Limb (tissue), 2 donors: ENCODE measurements around the gene CPT2.
"Not testable (repeated sequence)": the region's sequence is repeated elsewhere in the genome, so short reads cannot be mapped to it uniquely, and the experiment has no call there.

Experiments
- DNase-seq, 2 donors: peaks; one replicate each; pipeline ENCODE4 v3.0.0-alpha.2; 2016; ENCODE audit errors: extremely low spot score in 2 of 2

Gene CPT2

GRCh38 chr1:53182111-53182593 lies 14.5 kb upstream of the CPT2 start:
- peak; percentile 68 to 86 for DNase-seq

DNA sequence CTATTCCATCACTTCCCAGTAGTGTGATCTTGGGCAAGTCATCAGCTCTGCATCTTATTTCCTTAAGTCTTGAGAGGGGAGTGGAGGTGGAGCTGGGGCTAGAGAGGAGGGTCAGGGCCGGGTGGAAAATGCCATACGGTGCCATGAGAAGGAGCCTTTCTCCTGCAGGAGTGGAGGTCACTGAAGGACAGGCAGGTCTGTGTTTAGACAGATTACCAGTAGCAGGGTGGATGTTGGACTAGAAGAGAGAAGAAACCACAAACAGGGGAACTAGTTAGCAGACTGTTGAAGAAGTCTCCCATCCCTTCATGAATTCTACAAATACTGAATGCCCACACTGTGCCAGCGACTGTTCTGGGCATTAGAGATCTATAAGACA lies 13.9 kb upstream of the CPT2 start:
- DNase-seq, result no peak

- no peak for DNase-seq
These were observed 13.3 kb upstream of the CPT2 start for GRCh38 chr1:53183095-53183990.

DNA sequence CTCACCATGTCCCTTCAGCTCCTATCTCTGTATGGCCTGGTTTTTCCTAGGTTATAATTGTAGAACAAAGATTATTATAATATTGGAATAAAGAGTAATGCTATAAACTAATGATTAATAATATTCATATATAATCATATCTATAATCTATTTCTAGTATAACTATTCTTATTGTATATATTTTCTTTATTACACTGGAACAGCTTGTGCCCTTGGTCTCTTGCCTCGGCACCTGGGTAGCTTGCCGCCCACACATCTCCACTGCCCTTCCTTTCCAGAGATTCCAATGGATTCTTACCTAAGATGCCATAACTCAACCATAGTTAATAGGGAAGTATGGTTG lies 10.7 kb upstream of the CPT2 start:
- not testable (repeated sequence) for DNase-seq

- DNase-seq, result no peak
These were observed 10.1 kb upstream of the CPT2 start for GRCh38 chr1:53186533-53186932.

GRCh38 chr1:53187401-53187800 lies 9.2 kb upstream of the CPT2 start:
- DNase-seq, result no peak

DNA sequence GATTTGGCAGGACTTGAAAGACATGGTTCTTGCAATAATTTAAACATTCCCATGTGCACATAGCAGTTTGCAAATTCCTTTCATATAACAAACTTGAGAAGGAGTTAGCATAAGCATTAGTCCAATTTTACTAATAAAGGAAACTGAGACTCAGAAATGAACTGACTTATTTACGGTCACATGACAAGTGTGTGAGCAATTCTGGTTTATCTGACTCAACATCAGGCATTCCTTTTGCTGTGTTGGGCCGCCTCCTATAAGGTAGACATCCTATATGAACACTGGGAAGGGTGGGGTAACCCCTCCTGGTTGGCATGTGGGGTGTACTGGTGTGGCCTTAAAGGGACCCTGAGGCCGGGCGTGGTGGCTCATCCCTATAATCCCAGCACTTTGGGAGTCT lies 8.5 kb upstream of the CPT2 start:
- DNase-seq, result no peak

- DNase-seq, result no peak
These were observed 7.6 kb upstream of the CPT2 start for GRCh38 chr1:53189061-53189460.

DNA sequence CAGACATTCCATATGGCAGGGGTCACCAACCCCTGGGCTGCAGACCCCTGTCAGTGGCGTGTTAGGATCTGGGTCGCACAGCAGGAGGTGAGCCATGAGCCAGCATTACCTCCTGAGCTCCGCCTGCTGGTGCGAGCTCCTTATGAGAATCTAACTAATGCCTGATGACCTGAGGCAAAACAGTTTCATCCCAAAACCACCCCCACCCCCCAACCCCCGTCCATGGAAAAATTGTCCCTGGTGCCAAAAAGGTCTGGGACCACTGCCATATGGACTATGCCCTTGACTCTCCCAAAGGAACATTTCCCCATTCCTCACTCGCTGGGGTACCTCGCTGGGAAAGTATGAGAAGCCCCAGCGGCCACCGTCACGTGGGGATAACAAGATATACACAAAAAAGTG lies 6.4 kb upstream of the CPT2 start:
- no peak for DNase-seq

DNA sequence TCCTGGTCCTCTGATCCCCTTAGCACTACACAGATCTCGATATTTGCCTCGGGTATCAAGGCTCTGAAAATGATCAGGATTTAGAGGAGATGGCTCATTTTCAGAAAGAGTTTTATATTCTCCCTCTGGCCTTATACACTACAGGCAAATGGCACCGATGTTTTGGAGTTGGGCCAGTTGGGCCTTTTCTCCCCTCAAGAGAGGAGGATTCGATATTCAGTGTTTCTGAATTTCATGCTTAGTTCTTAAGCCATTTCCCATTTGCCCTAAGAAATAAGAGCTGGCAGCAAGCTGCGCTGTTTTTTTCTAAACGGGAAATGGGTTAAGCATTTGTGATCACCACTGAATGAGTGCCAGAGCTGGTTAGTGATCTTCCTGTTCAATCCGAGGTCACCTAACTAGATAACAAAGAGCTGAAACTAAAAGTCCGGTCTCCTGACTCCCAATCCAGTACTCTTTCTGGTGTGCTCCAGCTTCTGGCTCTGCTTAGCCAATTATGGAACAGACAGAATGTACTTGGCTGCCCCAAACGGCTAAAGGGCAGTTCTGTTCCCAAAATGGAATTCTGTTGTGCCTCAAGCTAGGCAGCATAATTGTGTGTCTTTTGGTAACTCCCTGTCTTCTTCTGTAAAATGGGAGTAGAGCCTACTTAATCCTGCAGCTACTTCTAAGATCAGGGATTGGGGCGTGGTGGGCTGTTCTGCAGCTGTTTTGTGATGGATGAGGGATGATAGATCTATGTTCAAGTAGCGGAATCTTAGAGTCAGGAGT lies 1.2 kb upstream of the CPT2 start:
- no peak for DNase-seq

DNA sequence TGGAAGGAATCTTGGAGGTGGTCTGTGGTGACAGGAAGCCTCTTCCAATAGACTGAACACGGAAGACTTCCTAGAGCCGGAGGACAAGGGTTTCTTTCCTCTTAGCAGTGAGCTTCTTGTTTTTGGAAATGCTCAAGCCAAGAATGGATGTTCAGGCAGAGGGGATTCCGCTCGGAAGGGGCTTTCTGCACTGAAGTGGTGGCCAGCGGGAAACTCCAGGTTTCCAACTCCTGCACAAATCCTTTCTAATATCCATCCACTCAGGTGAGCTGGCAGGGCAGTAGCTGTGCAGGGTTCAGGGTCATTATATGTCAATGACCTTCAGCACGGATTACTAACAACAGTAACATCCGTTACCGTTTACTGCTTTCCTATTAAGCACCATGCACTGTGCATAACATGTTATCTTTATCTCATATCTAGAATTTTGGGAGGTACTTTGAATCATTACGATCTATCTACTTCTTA lies 573 bp upstream of the CPT2 start:
- peak in 1 of 2 donors; percentile 9 for DNase-seq

- no peak for DNase-seq
These were observed 922 bp downstream of the CPT2 start for GRCh38 chr1:53197291-53198200.

DNA sequence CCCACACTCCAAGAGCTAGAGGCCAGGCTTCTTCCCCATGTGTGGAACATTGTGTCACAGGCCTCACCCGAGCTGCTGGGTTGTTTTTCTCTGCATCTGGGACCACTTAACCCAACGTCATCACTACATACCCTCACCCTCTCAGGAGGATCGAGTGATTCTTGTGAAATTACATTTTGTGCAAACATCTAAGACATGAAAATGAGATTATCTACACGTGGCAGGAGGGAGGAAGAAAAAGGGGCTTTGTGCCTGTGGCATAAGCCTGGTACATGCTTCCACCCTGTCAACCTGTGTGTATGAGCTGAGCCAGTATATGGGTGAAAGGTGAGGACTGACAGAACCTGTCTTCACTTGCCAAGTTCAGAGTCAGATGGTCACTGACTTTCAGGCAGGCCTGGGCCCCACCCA lies 1.6 kb downstream of the CPT2 start:
- DNase-seq, result no peak

DNA sequence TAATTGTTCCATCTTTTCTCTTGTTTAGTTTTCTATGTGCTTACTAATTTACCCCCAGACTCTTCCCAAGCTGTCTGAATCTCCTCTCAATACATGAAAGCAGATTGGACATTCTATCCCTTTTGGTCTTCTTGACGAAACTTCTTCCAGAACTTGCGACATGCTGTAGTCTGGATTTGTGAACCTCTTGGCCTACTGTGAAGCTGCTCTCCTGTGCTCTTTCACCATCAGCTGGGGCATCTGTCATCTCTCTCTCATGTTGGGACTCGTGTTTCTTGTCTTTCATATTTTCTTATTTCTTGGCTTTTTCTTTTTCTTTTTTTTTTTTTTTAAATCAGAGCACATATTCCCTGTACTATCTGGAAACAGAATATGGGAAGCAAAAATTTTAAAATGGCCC lies 6.8 kb downstream of the CPT2 start:
- DNase-seq, result no peak

DNA sequence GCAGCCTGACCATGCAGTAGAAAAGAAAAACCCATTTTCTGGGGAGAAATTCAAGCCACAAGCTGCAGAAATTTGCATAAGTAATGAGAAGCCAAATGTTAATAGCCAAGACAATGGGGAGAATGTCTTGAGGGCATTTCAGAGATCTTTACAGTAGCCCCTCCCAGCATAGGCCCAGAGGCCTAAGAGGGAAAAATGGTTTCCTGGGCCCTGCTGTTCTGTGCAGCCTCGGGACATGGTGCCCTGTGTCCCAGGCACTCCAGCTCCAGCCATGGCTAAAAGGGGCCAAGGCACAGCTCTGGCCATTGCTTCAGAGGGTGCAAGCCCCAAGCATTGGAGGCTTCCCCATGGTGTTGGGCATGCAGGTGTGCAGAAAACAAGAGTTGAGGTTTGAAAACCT lies 8.9 kb downstream of the CPT2 start:
- not testable (repeated sequence) for DNase-seq

DNA sequence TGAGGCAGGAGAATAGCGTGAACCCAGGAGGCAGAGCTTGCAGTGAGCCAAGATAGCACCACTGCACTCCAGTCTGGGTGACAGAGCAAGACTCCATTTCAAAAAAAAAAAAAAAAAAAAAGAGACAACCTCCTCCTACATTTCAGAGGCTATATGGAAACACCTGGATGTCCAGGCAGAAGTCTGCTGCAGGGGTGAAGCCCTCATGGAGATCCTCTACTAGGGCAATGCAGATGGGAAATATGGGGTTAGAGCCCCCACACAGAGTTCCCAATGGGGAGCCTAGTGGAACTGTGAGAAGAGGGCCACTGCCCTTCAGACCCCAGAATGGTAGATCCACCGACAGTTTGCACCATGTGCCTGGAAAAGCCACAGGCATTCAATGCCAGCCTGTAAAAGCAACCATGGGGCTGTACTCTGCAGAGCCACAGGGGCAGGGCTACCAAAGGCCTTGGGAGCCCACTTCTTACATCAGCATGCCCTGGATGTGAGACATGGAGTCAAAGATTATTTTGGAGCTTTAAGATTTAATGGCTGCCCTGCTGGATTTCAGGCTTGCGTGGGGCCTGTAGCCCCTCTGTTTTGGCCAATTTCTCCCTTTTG lies 9.6 kb downstream of the CPT2 start:
- not testable (repeated sequence) for DNase-seq

DNA sequence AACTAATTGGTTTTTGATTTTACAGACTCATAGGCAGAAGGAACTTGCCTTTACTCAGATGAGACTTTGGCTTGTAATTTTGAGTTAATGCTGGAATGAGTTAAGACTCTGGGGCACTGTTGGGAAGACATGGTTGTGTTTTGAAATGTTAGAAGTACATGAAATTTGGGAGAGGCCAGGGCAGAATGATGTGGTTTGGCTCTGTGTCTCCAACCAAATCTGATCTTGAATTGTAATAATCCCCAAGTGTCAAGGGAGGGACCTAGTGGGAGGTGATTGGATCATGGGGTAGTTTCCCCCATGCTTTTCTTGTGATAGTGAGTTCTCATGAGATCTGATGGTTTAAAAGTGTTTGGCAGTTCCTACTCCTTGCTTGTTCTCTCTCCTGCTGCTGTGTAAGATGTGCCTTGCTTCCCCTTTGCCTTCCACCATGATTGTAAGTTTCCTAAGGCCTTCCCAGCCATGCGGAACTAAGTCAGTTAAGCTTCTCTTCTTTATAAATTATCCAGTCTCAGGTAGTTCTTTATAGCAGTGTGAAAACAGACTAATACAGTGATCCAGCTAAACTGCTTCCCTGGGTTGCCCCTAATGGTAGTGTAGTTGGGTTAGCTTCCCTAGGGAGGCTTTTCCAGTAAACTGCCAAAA lies 10.2 kb downstream of the CPT2 start:
- no peak for DNase-seq

DNA sequence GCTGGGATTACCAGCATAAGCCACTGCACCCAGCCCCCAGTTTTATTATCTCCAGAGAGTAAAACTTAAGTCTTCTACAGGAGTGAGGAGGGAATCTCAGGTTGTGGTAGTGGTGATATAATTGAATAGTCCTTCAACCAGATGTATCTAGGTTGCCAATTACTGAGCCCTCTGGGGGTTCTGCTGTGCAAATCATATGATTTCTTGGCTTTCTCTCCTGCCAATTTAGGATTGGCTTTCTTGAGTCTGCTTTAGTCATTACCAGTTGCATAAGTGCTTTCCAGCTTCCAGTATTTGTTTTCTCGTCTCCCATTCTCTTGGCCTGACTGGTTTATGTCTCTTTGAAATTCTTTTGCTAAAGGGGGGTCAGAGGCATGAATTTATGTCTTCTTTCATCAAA lies 11.1 kb downstream of the CPT2 start:
- DNase-seq, result no peak

GRCh38 chr1:53210352-53210751 lies 13.7 kb downstream of the CPT2 start:
- DNase-seq, result no peak

- DNase-seq, result no peak
These were observed 14.3 kb downstream of the CPT2 start for GRCh38 chr1:53210954-53211353.
